NK-92 (cell line): ENCODE data around the gene MPC2.
"Not testable (repeated sequence)": the region's sequence is repeated elsewhere in the genome, so short reads cannot be mapped to it uniquely, and the experiment has no call there.

Source experiments
- DNase-seq: peaks from one replicate; lab custom pipeline; 2025; ENCODE audit not compliant: unreplicated experiment; lab: John Stamatoyannopoulos, UW

Gene MPC2

DNA sequence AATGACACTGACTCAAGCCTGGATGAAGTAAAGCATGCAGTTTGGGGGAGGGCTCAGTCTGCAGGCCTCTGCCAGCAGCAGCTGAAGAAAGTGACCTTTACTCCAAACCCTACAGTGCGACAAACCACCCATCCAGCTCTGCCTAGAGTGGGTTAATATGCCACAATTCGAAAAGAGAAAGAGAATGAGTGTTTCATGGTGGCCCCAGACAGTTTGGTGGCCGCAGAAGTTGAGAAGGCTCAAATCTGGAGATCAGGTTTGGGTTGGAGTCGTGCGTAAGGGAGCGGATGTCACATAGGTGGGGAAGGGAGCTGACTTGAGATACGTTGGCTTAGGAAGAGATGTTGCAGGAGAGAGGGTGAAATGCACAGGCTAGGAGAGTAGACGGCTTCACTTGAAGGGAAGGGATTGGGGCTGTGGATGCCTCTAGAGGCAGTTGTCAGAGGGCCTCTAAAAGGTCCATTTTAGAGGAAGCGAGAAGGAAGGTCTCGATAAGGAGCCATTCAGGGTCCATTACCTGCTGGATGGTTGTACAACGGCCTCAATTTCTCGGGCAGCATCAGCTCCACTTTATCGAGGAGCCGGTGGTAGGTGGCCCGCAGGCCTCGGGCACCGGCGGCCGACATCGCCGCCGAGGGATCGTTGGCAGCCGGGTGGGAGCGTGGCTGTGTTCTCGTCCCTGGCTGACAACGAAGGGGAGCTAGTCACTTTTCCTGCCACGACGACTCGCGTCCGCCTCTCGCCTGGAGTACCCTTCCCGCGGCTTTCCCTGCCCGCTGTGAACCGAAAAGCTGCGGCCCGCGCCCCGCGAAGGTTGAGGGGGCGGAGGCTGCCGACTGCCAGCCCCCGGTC is 1.4 kb downstream of the MPC2 start:
- DNase-seq = no peak

DNA sequence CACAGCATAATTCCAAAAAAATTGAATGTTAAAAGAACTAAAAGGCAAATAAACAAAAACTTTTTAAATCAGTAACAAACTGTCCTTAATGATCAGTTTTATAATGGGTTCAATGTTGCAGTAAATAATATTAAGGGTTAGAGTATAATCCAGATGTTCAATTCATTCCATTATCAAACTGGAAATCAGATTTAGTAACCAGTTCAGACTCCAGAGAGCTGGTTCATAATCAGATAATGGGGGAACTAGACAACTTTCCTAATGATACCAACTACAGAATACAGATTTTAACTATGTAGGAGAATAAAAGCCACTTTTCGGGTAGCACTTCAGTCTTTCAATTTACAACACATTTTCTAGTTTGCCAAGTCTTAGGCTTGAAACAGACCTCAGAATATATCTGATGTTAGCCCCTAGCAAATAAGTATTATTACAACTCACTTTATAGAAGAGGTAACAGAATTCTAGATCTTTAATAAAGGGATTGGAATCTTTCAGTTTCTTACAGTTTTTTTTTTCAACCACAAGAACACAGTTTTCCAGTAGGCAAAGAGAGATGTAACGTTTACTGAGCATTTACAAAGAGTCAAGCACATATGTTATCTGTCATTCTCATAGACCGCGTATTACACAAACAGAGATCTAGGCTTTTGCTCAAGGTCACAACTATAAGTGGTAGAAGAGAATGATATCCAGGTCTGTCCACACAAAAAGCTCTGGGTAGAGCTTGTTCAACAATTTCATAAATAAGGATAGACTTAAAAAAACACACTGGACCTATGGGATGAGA is 2.3 kb downstream of the MPC2 start:
- no peak for DNase-seq

DNA sequence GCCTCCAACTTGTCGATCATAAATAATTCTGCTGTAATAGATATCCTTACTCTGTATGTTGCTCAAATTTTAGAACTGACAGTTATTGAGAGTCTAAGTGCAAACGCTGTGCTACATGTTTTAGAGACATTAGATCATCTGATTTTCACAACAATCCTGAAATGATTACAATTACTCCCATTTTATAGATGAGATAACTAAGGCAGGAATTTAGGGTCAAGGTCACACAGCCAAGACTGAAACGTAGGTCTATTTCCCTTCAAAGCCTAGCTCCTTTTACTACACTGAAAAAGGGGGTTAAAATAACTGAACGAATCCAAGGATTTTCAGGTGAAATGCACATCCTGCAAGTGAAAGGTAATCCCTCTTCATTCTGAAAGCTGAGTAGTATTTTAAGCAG is 3.1 kb downstream of the MPC2 start:
- no peak for DNase-seq

DNA sequence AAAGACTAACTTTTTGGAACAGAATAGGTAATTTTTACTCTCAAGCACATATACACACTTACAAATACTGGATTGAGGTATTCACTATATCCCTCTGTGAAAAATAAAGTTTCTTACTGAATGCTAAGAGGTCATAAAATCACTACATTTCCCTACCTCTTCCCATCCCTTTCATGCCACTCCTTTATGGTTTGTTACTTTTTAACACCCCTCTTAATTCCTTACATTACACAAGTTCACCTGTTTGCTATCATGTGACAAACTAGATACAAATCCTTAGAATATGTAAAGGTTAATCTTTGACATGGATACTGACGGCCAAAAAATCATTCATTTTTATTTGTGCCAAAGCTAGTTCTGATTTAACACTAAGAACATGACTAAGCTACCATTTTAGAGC is 7.1 kb downstream of the MPC2 start:
- DNase-seq = no peak

DNA sequence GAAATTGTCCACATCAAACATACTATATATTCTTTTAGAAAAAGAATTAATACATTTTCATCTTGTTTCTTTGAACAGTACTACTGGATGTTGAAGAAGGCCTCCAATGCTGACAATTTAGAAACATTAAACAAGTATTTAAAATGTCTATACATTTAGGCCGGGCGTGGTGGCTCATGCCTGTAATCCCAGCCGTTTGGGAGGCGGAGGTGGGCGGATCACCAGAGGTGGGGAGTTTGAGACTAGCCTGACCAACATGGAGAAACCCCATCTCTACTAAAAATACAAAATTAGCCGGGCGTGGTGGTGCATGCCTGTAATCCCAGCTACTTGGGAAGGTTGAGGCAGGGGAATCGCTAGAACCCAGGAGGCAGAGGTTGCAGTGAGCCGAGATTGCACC is 8.0 kb downstream of the MPC2 start:
- DNase-seq = not testable (repeated sequence)

DNA sequence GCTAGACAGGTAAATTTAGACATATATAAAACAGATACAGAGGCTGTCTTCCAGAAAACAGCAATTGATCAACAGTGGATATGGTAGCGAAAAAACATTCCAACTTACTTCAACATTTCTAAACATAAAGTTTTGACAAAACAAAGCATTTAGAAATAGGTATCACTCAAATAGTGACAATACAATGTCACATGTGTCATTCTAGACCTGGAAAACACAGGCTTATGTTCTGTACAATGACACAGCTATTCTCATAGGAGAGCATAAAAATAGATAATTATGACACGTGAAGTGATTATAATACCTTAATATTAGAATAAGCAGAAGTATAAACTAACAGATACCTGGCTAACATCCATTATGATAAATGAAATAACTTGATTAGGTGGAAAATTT is 8.4 kb downstream of the MPC2 start:
- no peak for DNase-seq

DNA sequence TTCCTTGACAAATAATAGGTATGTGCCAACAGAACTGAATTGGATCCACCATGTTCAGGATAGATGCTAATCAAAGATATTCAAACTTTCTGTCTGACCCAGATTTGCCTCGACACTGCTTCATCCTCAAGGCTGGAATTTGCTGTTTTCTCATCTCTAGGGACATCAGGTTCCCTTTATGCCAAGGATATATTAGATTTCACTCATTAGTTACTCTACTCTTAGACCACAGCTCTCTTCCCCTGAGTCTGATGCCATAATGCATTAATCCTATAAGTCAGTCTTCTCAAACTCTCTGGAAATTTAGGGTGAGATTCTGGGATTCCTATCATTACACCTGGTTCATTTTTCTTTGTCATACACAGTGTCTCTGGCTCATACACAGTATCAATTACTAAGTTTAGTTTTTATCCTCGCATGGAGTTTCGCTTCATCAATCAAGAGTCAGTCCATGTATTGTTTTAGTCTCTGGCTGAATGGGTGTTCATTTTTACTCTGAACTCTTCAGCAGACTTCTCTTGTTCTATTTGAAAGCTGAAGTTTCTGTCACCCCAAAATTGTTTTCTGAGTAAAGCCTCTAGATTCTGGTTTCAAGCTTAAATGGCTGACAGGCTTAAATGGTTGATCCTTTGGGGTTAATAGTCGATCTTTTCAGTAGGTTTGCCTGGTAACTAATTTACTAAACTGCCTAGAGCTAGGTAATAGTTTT is 9.7 kb downstream of the MPC2 start:
- no peak for DNase-seq

DNA sequence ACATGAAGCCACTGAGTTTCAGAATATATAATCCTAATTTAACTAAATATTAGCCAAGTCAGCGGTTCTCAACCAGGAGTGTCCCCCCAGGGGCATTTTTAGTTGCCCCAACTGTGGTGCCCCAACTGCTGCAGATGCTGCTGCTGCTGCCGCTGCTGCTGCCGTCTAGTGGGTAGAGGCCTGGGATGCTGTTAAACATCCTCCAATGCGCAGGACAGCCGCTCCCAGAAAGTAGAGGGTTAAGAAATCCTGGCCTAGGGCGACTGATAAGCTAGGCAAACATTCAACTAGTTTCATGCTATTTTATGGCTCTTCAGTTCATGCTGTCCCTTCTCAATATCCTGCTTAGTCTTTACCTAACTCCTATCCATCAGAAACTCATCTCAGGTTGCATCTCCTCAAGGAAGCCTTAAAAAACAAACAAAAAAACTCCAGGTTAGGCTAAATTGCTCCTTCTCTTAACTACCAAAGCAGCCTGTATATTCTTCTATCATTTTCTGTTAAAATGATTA is 10.3 kb downstream of the MPC2 start:
- DNase-seq = no peak

DNA sequence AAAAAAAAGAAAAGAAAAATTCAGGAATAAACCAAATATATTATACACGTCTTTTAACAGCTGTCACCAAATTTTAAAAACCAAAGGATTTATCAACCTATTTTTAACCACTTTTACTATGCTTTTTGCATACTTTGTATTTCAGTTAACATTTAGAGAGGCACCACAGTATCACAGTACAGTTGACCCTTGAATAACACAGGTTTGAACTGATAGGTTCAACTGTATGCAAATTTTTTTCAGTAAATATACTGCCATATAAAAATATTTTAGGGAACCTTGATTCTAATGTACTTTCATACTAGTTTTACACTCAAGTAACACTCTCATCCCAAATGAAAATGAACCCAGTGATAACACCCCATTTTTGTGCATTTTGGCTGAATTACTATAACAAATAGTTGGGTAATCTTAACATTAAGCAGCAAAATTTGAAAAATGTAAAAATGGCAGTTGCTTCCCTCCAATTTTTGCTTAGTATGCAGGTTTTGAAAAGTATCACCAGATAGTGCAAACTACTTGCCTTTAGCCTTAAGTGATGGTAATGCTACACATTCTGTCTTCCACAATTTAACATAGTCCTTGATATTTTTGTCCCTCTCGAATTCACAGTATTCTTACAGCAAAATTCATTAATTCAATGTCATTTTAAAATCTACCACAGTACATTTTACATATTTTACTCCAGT is 12.2 kb downstream of the MPC2 start:
- DNase-seq = no peak

DNA sequence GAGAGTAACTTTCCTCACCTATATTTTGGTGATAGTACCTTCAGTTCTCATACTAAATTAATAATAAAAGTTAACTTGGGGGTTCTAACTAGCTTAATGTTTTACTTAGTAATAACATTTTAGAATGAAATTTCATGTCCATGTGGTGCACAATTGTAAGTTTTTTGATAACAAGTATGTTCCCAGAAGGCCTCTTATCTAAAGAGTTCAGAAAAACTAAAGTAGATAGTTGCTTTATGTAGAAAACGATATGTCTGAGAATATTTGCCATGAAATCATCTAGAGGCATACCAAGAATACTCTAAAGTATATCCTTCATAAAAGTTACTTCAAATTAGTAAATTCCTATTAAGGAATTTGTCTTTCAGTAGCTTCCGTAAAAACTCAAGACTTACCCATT is 12.8 kb downstream of the MPC2 start:
- no peak for DNase-seq

DNA sequence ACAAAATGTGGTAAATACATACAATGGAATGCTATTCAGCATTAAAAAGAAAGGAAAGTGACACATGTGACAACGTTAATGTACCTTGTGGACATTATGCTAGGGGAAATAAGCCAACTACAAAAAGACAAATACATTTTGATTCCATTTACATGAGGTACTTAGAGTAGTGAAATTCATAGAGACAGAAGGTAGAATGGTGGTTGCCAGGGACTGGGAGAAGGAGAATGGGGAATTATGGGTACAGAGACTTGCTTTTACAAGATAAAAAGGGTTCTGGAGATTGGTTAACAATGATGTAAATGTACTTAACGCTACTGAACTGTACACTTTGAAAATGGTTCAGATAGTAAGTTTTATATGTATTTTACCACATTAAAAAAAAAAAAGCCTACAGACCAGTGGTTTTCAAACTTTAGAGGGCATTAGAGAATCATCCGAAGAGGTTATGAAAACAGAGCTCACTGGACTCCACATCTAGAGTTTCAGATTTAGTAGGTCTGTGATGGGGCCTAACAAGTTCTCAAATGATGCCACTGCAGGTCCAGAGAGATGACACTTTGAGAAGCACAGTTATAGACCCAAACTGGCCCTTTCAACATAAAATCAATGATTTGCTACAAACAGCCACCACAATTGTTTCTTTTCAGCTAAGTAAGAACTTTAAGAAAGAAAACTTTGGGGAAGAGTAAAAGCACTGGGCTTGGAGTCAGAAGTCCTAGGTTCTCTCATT is 13.4 kb downstream of the MPC2 start:
- DNase-seq = no peak

DNA sequence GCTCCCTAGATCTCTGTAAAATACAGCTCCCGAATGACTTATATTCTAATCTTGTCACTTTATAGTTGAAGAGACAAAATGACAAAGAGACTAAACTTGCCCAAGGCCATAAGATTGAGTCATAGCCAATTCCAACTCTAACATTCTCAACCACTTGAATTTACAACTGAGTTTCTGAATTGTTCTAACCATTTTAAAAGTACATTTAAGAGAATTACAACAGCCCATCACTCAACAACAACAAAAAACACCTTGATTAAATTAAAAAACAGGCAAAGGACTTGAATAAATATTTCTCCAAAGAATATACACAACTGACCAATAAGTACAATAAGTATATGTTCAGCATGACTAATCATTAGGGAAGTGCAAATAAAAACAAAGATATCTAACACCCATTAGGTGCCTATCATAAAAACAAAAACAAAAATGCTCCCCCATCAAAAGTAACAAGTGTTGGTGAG is 14.2 kb downstream of the MPC2 start:
- DNase-seq = no peak

DNA sequence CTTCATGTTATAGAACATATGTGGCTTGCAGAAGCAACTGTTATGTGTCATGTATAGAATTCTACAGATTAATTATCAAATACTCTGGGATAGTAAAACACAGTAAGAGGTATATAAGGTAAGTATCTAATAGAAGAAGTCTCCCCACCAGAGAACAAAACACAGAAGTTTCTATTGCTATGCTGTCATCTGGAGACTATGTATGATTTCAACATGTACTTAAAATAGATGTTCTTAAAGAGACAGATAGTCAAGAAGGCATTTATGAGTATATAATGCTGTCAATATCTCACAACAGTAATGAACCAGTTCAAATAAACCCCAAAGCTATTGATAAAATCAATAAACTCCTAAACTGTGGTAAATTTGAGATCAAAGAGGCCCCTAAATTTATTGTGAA is 14.8 kb downstream of the MPC2 start:
- DNase-seq = no peak

DNA sequence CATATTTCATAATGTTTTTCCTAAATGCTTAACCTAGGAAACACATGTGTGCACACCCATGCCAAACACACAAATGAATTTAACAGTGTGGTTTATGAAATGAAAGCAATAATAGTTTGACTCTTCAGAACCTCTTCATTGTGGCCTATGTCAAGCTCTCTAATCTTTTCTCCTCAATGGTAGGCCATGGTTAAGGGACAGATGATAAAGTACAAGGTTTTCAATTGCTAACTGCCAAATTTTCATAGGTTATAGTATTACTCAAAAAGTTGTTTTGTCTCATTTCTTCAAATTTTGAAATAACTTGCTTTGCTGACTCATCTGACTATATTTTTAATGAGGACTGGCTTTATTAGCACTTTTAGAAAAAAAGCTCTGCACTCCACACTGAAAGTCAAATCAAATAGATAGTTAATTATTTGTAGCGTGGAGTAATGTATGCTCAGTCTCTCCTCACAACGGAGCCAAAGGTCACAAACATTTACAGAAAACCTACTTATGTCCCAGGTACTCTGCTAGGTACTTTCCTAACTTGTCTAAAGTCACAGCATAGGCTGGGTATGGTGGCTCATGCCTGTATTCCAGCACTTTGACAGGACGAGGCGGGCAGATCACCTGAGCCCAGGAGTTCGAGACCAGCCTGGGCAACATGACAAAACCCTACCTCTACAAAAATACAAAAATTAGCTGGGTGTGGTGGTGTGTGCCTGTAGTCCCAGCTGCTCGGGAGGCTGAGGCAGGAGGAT is 19.9 kb downstream of the MPC2 start:
- DNase-seq = no peak

DNA sequence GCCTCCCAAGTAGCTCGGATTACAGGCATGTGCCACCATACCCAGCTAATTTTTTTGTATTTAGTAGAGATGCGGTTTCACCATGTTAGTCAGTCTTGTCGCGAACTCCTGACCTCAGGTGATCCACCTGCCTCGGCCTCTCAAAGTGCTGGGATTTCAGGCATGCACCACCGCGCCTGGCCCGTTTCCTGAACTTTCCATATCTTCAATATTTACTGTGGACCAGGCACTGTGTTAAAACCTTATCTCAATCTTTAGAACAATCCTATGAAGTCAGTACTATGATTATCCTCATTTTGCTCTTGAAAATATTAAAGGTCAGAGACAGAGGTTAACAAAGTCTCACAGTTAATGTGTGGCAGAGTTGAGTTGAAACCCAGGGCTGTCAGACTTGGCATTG is 21.3 kb downstream of the MPC2 start:
- DNase-seq = no peak

DNA sequence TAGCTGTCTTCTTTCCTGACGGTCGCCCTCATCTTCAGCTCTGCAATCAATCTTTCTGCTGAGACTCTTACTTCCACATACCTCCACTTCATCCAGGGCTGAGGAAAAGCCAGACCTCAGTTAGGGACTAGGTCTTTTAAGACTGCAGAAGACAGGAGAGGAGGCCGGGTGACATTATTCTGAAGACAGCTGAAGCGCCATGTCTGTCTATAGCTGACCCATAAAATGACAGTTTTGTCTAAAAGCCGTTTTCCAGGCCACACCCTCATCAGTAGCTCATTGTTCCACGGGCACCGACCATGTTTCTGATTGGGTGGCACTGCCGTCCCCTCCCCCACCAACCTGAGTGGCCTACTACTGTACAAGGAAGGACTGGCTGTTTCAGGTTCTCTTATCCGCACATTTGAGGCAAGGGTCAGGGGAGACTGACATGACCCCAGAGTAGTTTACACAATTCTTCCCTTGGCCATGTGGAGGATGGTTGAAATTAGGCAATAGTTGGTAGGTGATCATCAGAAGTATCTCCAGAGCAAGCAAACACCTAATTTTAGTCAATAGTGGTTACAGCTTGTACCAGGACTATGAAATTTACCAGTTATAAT is 22.9 kb downstream of the MPC2 start, which contains the start of gene ADCY10:
Gene ADCY10, minus strand, starts transcription at position 240 of the 602 bp plus-strand sequence. CDS start 8,994 bp downstream, outside the sequence.
- DNase-seq = no peak

DNA sequence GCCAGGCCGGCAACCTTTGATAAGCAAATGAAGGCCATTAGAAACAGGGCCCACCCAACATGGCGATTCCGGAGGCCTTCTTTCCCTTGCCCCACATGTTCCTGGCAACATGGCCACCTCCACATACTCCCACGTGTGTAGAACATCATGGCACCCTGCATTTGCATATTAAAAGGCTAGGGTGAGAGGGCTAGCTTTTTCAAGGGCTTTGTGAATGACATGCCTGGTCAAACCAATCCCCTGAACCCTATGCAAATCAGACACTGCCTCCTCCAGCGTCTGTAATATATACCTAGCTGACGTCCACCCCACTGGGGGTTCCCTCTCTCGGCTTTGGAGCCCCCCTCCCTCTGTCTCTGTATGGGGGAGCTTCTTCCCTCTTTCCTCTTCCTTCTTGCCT is 24.6 kb downstream of the MPC2 start:
- DNase-seq = no peak

DNA sequence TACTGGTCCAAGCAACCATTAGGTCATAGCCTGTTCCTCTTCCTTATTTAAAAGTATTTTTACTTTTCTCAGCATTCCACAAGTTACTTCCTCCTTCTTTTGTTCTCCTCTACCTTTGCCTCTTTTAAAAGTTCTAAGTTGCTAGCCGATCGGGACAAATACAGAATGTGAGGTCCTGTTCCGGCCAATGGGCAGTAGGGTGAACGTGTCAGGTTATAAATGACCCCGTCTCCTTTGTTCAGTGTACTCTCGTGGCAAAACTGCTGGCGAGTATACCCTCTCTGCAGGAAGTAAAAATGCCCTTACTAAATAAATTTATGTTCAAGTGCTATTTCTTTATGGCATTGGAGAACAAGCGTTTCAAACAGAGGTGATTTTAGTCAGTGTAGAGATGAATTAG is 25.5 kb downstream of the MPC2 start:
- DNase-seq = no peak

DNA sequence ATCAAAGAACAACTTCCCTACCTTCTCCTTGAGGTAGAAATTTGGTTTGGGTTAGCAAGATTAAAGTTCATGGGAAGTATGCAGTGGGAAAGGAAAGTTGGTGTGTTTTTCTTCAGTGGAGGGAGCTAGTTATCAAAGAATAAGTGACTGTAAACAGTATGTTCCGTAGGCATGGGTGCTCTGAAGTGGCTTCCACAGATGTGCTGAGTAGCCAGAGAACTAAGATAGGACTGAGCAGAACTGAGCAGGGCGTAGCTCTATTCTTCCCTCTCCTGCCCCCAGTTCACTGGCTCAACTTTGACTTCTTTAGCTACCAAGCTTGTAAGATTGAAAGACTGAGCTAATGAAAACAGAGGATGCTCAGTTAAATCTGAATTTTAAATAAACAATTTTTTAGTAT is 26.3 kb downstream of the MPC2 start:
- DNase-seq = no peak
